ENCODE results near the gene SAP30BP.

- TF ChIP-seq POLR2A (IDR thresholded peaks at IDR 0.05; ENCODE audit: low read depth) = no peak
- no peak for TF ChIP-seq CTCF (IDR thresholded peaks at IDR 0.05)
Observed at GRCh38 chr17:75755205-75755901, 88.2 kb downstream of the SAP30BP start.
